BJ (cell line): Measurements from ENCODE around the gene CTDNEP1. TPM values are rescaled to one million over a fixed set of nuclear protein-coding genes. Genes with fewer than 3 reads are reported as not detected.
"Not testable (repeated sequence)": the region's sequence is repeated elsewhere in the genome, so short reads cannot be mapped to it uniquely, and the experiment has no call there.

Experiments used
- CTCF ChIA-PET: fragments of 350-600 bp; formaldehyde crosslinking; extraction: SDS; loops from one replicate; lab custom pipeline; 2021; ENCODE audit warnings: antibody characterized with exemption, inconsistent platforms; lab: Yijun Ruan, JAX
- POLR2A ChIA-PET: fragments of 300-600 bp; sonication (Branson Sonifier 250); formaldehyde crosslinking; extraction: SDS; loops from one replicate; lab custom pipeline; 2021; ENCODE audit warnings: antibody characterized with exemption; lab: Charles Lee
- DNase-seq: peaks from one replicate; pipeline ENCODE4 v3.0.0-alpha.2; 2011; ENCODE audit warnings: low read depth
- H3K27me3 ChIP-seq: 2 replicates; pipeline ENCODE4 v1.6.0; 2011; ENCODE audit warnings: low read length; ENCODE audit not compliant: control insufficient read depth, insufficient read depth
- H3K36me3 ChIP-seq: 2 replicates; pipeline ENCODE4 v1.5.1; 2011; ENCODE audit warnings: low read length; ENCODE audit not compliant: control insufficient read depth, insufficient read depth
- H3K4me3 ChIP-seq: 2 replicates; pipeline ENCODE4 v1.5.1; 2011; ENCODE audit warnings: low read depth, mild to moderate bottlenecking, control low read depth, low read length
- CTCF ChIP-seq: IDR thresholded peaks from 2 replicates; pipeline ENCODE4 v1.5.1; 2011; ENCODE audit warnings: low read depth, mild to moderate bottlenecking, control low read depth, inconsistent platforms, low read length, moderate library complexity; ENCODE audit not compliant: insufficient read depth
- polyA plus RNA-seq: library from polyadenylated mRNA; depleted of rRNA; stranded (reverse); fragments of >200 nt; gene quantifications from 2 replicates; pipeline ENCODE4 v1.2.3, GENCODE V29; 2011

The CTDNEP1 gene
- polyA plus RNA-seq, 1 experiment: 129 TPM

DNA sequence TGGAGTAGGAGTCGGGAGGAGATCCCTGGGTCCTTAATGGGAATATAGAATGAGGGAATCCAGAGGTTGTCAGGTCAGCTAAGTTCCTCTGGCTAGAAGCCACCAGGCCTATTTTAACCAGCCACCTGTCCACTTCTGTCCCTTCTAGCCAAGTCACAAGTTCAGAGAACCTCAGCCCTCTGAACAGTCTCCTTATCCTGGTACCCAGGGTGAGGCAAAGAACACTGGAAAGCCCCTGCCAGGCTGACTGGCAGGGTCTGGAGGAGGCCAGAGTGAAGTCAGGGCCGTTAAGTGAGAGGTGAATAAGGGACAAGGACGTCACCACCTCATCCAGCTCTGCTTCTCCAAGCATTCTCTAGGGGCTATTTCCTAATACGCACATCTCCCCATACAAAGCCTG, 2.7 kb downstream of the CTDNEP1 start:
- DNase-seq: no peak
- POLR2A ChIA-PET: no interaction called here
- CTCF ChIA-PET: interaction anchor here (1.0 to 2.2 kb wide), 3 partner anchors 29 to 78 kb away, joined by 4 to 8 read pairs (median 4); partner anchors contain the start of genes ACADVL and DLG4
- Histone ChIP-seq H3K4me3 (no peak overlapping the region), H3K36me3 (peaks cover 4% of the 10 kb centered on the region; the same call in 1 of the 2 replicates), H3K27me3 (no peaks in the 10 kb centered on the region)
- no peak for TF ChIP-seq CTCF

DNA sequence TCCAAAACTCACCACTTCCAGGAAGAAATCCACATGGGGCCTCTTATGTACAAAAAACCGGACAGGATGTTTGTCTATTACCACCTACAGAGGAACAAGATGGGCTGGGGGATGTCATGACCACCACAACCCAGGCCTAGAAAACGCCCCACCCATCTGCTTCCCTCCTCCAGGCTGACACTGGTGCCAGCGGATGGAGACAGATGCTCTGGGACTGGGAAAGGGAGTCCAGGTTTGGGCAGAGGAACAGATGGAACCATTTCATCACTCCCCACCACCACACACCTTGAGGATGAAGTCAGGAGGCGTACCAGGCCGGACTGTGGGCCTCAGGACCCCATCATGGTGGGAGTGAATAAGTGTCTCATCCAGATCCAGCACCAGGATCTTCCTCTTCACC, 4.8 kb downstream of the CTDNEP1 start:
- peaks cover 4% of the 10 kb centered on the region; the same call in 1 of the 2 replicates for H3K36me3 ChIP-seq
- DNase-seq: no peak
- no peaks in the 10 kb centered on the region for H3K27me3 ChIP-seq
- POLR2A ChIA-PET: no interaction called here
- no peak for TF ChIP-seq CTCF
- no peak overlapping the region for H3K4me3 ChIP-seq
- CTCF ChIA-PET: no interaction called here

- CTCF ChIA-PET: interaction anchor here (0.8 kb wide), 1 partner anchor 28 kb away, joined by 3 read pairs; no protein-coding TSS in a partner anchor
- H3K27me3 ChIP-seq, POLR2A ChIA-PET, DNase-seq, H3K36me3 ChIP-seq, H3K4me3 ChIP-seq: not testable (repeated sequence)
Observed at GRCh38 chr17:7243838-7244237, 7.7 kb downstream of the CTDNEP1 start.

GRCh38 chr17:7243453-7243729, 8.1 kb downstream of the CTDNEP1 start:
- no peak for DNase-seq
- CTCF ChIA-PET: interaction anchor here (0.8 to 1.1 kb wide), 2 partner anchors 28 to 53 kb away, joined by 3 to 4 read pairs; no protein-coding TSS in a partner anchor
- Histone ChIP-seq H3K27me3 (no peaks in the 10 kb centered on the region), H3K4me3 (peak overlapping the region; percentile 67), H3K36me3 (peaks cover 10% of the 10 kb centered on the region)
- POLR2A ChIA-PET: no interaction called here
- no peak for TF ChIP-seq CTCF

DNA sequence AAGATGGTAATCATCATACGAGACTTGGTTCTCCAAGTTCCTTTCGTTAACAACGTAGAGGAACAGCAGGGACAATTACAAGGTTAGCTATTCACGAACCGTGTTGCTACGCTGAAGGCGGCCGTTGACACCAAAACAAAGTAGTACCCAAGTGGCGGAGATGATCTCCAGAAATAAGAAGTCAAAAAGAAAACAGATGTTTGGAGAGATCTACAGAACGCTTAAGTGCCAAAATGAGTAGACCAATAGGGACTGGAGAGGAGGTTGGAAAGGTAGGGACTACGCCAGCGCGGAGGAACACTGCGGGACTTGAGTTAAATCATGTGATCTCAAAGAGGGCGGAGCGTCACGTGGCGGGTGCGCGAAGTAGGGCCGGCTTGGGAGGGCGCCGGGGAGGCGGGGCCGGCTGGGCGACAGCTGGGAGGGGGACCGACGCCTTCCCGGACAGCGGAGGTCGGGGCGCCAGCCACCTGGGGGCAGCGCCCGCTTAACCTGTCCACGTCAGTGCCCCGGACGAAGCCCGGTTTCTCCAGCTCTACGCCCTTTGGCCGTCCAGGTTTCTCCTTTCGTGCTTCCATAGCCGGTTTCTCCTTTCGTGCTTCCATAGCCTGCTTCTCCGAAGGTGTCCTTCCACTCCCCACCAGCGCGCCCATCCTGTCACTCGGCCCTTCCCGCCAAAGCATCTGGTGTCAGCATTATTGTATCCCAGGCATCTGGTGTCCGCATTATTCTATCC, 8.6 kb downstream of the CTDNEP1 start:
- no peaks in the 10 kb centered on the region for H3K27me3 ChIP-seq
- peaks cover 10% of the 10 kb centered on the region for H3K36me3 ChIP-seq
- H3K4me3 ChIP-seq: peak overlapping the region; percentile 67
- no peak for TF ChIP-seq CTCF
- ChIA-PET CTCF (interaction anchor here (0.7 to 1.1 kb wide), 3 partner anchors 38 to 66 kb away, joined by 3 to 4 read pairs (median 3); partner anchors contain the start of gene SLC2A4), POLR2A (interaction anchor here (0.9 kb wide), 1 partner anchor 9 kb away, joined by 4 read pairs; the partner anchor contains the start of genes CTDNEP1 and ELP5)
- no peak for DNase-seq
